HCT116 (cell line): ENCODE results near the gene HOXD9. TPM values are rescaled to one million over a fixed set of nuclear protein-coding genes. Genes with fewer than 3 reads are reported as not detected.

Experiments used
- ATAC-seq: fragments of 200-7000 bp; cut with Tn5 transposase; 2 replicates; pipeline ENCODE4 v1.9.1; 2020; ENCODE audit warnings: mild to moderate bottlenecking, moderate library complexity
- BruUV-seq: library from RNA; stranded (reverse); fragments of 400-500 nt; replicated peaks from 2 replicates; lab custom pipeline; 2021; lab: Mats Ljungman, UMichigan
- CTCF ChIA-PET: fragments of 300-600 bp; sonication (Branson Sonifier 250); formaldehyde crosslinking; loops from one replicate; lab custom pipeline; 2021; ENCODE audit warnings: antibody characterized with exemption; lab: Charles Lee
- POLR2A ChIA-PET: fragments of 300-600, 350-600 bp; sonication (Branson Sonifier 250); formaldehyde crosslinking; loops from one replicate; lab custom pipeline; 2021; ENCODE audit warnings: antibody characterized with exemption; lab: Charles Lee
- RAD21 ChIA-PET, 2 experiments: fragments of 300-600 bp; sonication (Branson Sonifier 250); formaldehyde crosslinking; loops; one replicate each; lab custom pipeline; 2023; ENCODE audit warnings: low total read pairs in 2 of 2; ENCODE audit not compliant: uncharacterized antibody in 2 of 2, unreplicated experiment in 2 of 2, low non-redundant PET in 1 of 2; lab: Charles Lee
- DNase-seq: peaks from one replicate; pipeline ENCODE4 v3.0.0-alpha.2; 2010; ENCODE audit warnings: low read depth, low spot score
- H2AFZ ChIP-seq: fragments of 200-600 bp; shearing (Covaris generic), sonication (generic); 2 replicates; pipeline ENCODE4 v1.6.1; 2017; ENCODE audit warnings: low read depth, mixed run types, mixed read lengths, antibody characterized with exemption, low read length; ENCODE audit not compliant: poor library complexity, severe bottlenecking
- H3K27ac ChIP-seq: 2 replicates; pipeline ENCODE4 v1.5.1; 2012; ENCODE audit warnings: low read depth, low read length
- H3K27me3 ChIP-seq: fragments of 200-600 bp; sonication (generic); 2 replicates; pipeline ENCODE4 v1.6.1; 2016; ENCODE audit warnings: mixed run types, low read length, mixed read lengths; ENCODE audit not compliant: insufficient read depth
- H3K36me3 ChIP-seq, 2 experiments: fragments of 200-500 bp in 1 of 2; fragments of 200-600 bp in 1 of 2; sonication (Bioruptor generic) in 1 of 2; sonication (generic) in 1 of 2; 2 replicates each; pipeline versions ENCODE4 v1.5.1 to v1.6.1; 2014 to 2016; ENCODE audit warnings: low read length in 2 of 2, inconsistent platforms in 1 of 2, mixed read lengths in 1 of 2, mixed run types in 1 of 2; ENCODE audit not compliant: insufficient read depth in 2 of 2, control insufficient read depth in 1 of 2
- H3K4me1 ChIP-seq, 2 experiments: fragments of 200-600 bp in 1 of 2; sonication (generic) in 1 of 2; 2 replicates each; pipeline versions ENCODE4 v1.5.1 to v1.6.1; 2012 to 2017; ENCODE audit warnings: low read length in 2 of 2, inconsistent platforms in 1 of 2, mild to moderate bottlenecking in 1 of 2, mixed read lengths in 1 of 2, mixed run types in 1 of 2, moderate library complexity in 1 of 2; ENCODE audit not compliant: insufficient read depth in 2 of 2, control insufficient read depth in 1 of 2
- H3K4me2 ChIP-seq: fragments of 200-600 bp; sonication (generic); 2 replicates; pipeline ENCODE4 v1.6.1; 2017; ENCODE audit warnings: mixed run types, low read length, mixed read lengths
- H3K4me3 ChIP-seq, 2 experiments: fragments of 200-600 bp in 1 of 2; sonication (generic) in 1 of 2; replicated peaks in 1 of 2; 2 replicates each; pipeline ENCODE4 v1.5.1; 2011 to 2016; ENCODE audit warnings: low read length in 2 of 2, control low read depth in 1 of 2, low read depth in 1 of 2, mild to moderate bottlenecking in 1 of 2, mixed read lengths in 1 of 2, mixed run types in 1 of 2
- H3K79me2 ChIP-seq: fragments of 200-600 bp; sonication (generic); 2 replicates; pipeline ENCODE4 v1.6.1; 2017; ENCODE audit warnings: mild to moderate bottlenecking, mixed run types, low read length, moderate library complexity, mixed read lengths; ENCODE audit not compliant: insufficient read depth
- H3K9ac ChIP-seq: fragments of 200-600 bp; sonication (generic); 2 replicates; pipeline ENCODE4 v1.6.1; 2016; ENCODE audit warnings: low read length, mixed read lengths
- H3K9me2 ChIP-seq: fragments of 200-600 bp; sonication (generic), shearing (Covaris generic); 2 replicates; pipeline ENCODE4 v1.6.1; 2017; ENCODE audit warnings: mixed run types, mild to moderate bottlenecking, moderate library complexity; ENCODE audit not compliant: insufficient read depth
- H3K9me3 ChIP-seq, 2 experiments: fragments of 200-500 bp in 1 of 2; fragments of 200-600 bp in 1 of 2; sonication (Bioruptor generic) in 1 of 2; sonication (generic) in 1 of 2; 2 replicates each; pipeline ENCODE4 v1.6.1; 2014 to 2017; ENCODE audit warnings: low read length in 2 of 2, mixed read lengths in 2 of 2, inconsistent platforms in 1 of 2, low read depth in 1 of 2, mild to moderate bottlenecking in 1 of 2, mixed run types in 1 of 2, moderate library complexity in 1 of 2; ENCODE audit not compliant: control insufficient read depth in 1 of 2, insufficient read depth in 1 of 2
- H4K20me1 ChIP-seq: fragments of 200-600 bp; sonication (generic), shearing (Covaris generic); 2 replicates; pipeline ENCODE4 v1.6.1; 2017; ENCODE audit warnings: mixed run types, mild to moderate bottlenecking, moderate library complexity; ENCODE audit not compliant: insufficient read depth
- CBX3 ChIP-seq: IDR thresholded peaks from 2 replicates; pipeline ENCODE4 v1.6.1; 2012; ENCODE audit warnings: low read depth
- CEBPB ChIP-seq: IDR thresholded peaks from 2 replicates; pipeline ENCODE4 v1.6.1; 2012; ENCODE audit warnings: low read depth
- EGR1 ChIP-seq: IDR thresholded peaks from 2 replicates; pipeline ENCODE4 v1.6.1; 2012; ENCODE audit warnings: low read depth
- ELF1 ChIP-seq: IDR thresholded peaks from 2 replicates; pipeline ENCODE4 v1.6.1; 2012; ENCODE audit warnings: low read depth, borderline replicate concordance
- EZH2 ChIP-seq: fragments of 200-600 bp; sonication (generic); IDR thresholded peaks from 2 replicates; pipeline ENCODE4 v1.6.1; 2017; ENCODE audit warnings: antibody characterized with exemption, mixed run types
- FOSL1 ChIP-seq: IDR thresholded peaks from 2 replicates; pipeline ENCODE4 v1.6.1; 2012; ENCODE audit warnings: low read depth
- JUND ChIP-seq: IDR thresholded peaks from 2 replicates; pipeline ENCODE4 v1.6.1; 2012
- POLR2A ChIP-seq: IDR thresholded peaks from 2 replicates; pipeline ENCODE4 v1.7.0; 2011; ENCODE audit warnings: borderline replicate concordance; ENCODE audit not compliant: insufficient read depth, insufficient read length; ENCODE audit errors: extremely low read depth
- POLR2AphosphoS5 ChIP-seq: IDR thresholded peaks from 2 replicates; pipeline ENCODE4 v1.6.1; 2011; ENCODE audit warnings: mild to moderate bottlenecking, low read depth, low read length, moderate library complexity
- RAD21 ChIP-seq: IDR thresholded peaks from 2 replicates; pipeline ENCODE4 v1.6.1; 2012; ENCODE audit warnings: low read depth, mild to moderate bottlenecking
- SIN3A ChIP-seq: IDR thresholded peaks from 2 replicates; pipeline ENCODE4 v1.6.1; 2012; ENCODE audit warnings: low read depth
- SP1 ChIP-seq: IDR thresholded peaks from 2 replicates; pipeline ENCODE4 v1.6.1; 2012; ENCODE audit warnings: low read depth
- SRF ChIP-seq: IDR thresholded peaks from 2 replicates; pipeline ENCODE4 v1.6.1; 2012; ENCODE audit warnings: low read depth
- TCF7L2 ChIP-seq: IDR thresholded peaks from 2 replicates; pipeline ENCODE4 v1.7.0; 2011; ENCODE audit warnings: borderline replicate concordance, inconsistent platforms; ENCODE audit not compliant: insufficient read depth, insufficient read length; ENCODE audit errors: extremely low read depth
- ZFX ChIP-seq: fragments of 450-650 bp; IDR thresholded peaks from 2 replicates; pipeline ENCODE4 v1.6.1; 2017
- ZNF274 ChIP-seq: fragments of 200-500 bp; sonication (Bioruptor generic); IDR thresholded peaks from 2 replicates; pipeline ENCODE4 v1.6.1; 2014; ENCODE audit warnings: mild to moderate bottlenecking, low read depth, low read length, inconsistent platforms
- intact Hi-C: fragments of 100-400 bp; cut with micrococcal nuclease; formaldehyde crosslinking; loops from 2 replicates; pipeline ENCODE4 v1.10.0; 2022
- total RNA-seq: library from RNA; stranded (reverse); gene quantifications from one replicate; pipeline ENCODE4 v1.2.1, GENCODE V29; 2021; ENCODE audit not compliant: unreplicated experiment
- TF ChIP-seq, protein P1 (sequence below): IDR thresholded peaks from 2 replicates; pipeline ENCODE4 v1.6.1; 2012; ENCODE audit warnings: low read depth
- TF ChIP-seq, protein P2 (sequence below): IDR thresholded peaks from 2 replicates; pipeline ENCODE4 v1.6.1; 2012
- TF ChIP-seq, protein P3 (sequence below), 3 experiments: fragments of 200-600 bp in 1 of 3; sonication (generic) in 1 of 3; IDR thresholded peaks in 2 of 3; conservative IDR thresholded peaks in 1 of 3; 2 replicates each; pipeline ENCODE4 v1.5.1; 2012 to 2017; ENCODE audit warnings: low read depth in 2 of 3, low read length in 2 of 3, antibody characterized with exemption in 1 of 3, borderline replicate concordance in 1 of 3, control low read depth in 1 of 3, mild to moderate bottlenecking in 1 of 3, mixed read lengths in 1 of 3, mixed run types in 1 of 3, moderate library complexity in 1 of 3; ENCODE audit not compliant: insufficient read depth in 1 of 3
- TF ChIP-seq, protein P4 (sequence below): IDR thresholded peaks from 2 replicates; pipeline ENCODE4 v1.6.1; 2012

Gene HOXD9
- total RNA-seq, 1 experiment from 2014 or later = not detected

DNA sequence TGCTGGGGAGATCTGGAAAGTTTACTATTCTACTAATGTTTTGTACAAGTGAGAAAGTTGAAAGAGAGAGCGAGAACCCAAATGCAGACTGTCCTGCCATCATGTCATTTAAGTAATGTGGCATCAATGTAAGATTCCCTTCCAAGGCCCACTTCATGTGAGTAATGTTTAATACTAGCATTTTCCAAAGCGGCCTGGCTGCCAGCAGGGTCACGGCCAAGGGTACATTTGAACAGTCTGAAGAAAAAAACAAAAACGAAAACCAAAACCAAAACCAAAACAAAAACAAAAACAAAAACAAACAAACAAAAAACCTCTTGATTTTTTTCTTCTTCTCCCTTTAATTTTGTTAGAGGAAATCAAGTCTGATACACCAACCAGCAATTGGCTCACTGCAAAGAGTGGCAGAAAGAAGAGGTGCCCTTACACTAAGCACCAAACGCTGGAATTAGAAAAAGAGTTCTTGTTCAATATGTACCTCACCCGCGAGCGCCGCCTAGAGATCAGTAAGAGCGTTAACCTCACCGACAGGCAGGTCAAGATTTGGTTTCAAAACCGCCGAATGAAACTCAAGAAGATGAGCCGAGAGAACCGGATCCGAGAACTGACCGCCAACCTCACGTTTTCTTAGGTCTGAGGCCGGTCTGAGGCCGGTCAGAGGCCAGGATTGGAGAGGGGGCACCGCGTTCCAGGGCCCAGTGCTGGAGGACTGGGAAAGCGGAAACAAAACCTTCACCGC, 3.7 kb upstream of the HOXD9 start:
- no peaks in the 10 kb centered on the region for H3K79me2 ChIP-seq
- no peaks in the 10 kb centered on the region for H3K27me3 ChIP-seq
- H3K9ac ChIP-seq = peak overlapping the region; percentile 34; the same call in 1 of the 2 replicates
- DNase-seq (peak; percentile 69), ATAC-seq (peak; percentile 85)
- intact Hi-C loops = no loop called here
- no peaks in the 10 kb centered on the region for H4K20me1 ChIP-seq
- CTCF ChIA-PET = no interaction called here
- peak overlapping the region; percentile 81 for H2AFZ ChIP-seq
- POLR2A ChIA-PET = no interaction called here
- no TSS peak for BruUV-seq
- no peaks in the 10 kb centered on the region for H3K9me2 ChIP-seq
- no peak overlapping the region for H3K27ac ChIP-seq
- RAD21 ChIA-PET = no interaction called here
- H3K9me3 ChIP-seq = no peaks in the 10 kb centered on the region
- H3K4me3 ChIP-seq = peak overlapping the region; percentile 35 to 51
- H3K36me3 ChIP-seq = no peaks in the 10 kb centered on the region
- peaks cover 0 to 5% of the 10 kb centered on the region in 2 experiments; a peak in 1 of 4 replicates for H3K4me1 ChIP-seq
- peak overlapping the region; percentile 83 for H3K4me2 ChIP-seq
- no peak for TF ChIP-seq POLR2AphosphoS5
- TF ChIP-seq CEBPB = 0 out of 2 replicates have a peak, but pooled peaks have one; percentile 13
- TF ChIP-seq JUND = no peak
- TF ChIP-seq EZH2 = no peak
- TF ChIP-seq FOSL1 = no peak
- no peak for TF ChIP-seq EGR1
- TF ChIP-seq RAD21 = peak; percentile 43
- no peak for TF ChIP-seq SP1
- TF ChIP-seq, protein P1, sequence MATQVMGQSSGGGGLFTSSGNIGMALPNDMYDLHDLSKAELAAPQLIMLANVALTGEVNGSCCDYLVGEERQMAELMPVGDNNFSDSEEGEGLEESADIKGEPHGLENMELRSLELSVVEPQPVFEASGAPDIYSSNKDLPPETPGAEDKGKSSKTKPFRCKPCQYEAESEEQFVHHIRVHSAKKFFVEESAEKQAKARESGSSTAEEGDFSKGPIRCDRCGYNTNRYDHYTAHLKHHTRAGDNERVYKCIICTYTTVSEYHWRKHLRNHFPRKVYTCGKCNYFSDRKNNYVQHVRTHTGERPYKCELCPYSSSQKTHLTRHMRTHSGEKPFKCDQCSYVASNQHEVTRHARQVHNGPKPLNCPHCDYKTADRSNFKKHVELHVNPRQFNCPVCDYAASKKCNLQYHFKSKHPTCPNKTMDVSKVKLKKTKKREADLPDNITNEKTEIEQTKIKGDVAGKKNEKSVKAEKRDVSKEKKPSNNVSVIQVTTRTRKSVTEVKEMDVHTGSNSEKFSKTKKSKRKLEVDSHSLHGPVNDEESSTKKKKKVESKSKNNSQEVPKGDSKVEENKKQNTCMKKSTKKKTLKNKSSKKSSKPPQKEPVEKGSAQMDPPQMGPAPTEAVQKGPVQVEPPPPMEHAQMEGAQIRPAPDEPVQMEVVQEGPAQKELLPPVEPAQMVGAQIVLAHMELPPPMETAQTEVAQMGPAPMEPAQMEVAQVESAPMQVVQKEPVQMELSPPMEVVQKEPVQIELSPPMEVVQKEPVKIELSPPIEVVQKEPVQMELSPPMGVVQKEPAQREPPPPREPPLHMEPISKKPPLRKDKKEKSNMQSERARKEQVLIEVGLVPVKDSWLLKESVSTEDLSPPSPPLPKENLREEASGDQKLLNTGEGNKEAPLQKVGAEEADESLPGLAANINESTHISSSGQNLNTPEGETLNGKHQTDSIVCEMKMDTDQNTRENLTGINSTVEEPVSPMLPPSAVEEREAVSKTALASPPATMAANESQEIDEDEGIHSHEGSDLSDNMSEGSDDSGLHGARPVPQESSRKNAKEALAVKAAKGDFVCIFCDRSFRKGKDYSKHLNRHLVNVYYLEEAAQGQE = no peak
- TF ChIP-seq POLR2A = no peak
- no peak for TF ChIP-seq ZNF274
- TF ChIP-seq SIN3A = no peak
- TF ChIP-seq, protein P2, sequence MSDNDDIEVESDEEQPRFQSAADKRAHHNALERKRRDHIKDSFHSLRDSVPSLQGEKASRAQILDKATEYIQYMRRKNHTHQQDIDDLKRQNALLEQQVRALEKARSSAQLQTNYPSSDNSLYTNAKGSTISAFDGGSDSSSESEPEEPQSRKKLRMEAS = no peak
- no peak for TF ChIP-seq SRF
- TF ChIP-seq, protein P3, sequence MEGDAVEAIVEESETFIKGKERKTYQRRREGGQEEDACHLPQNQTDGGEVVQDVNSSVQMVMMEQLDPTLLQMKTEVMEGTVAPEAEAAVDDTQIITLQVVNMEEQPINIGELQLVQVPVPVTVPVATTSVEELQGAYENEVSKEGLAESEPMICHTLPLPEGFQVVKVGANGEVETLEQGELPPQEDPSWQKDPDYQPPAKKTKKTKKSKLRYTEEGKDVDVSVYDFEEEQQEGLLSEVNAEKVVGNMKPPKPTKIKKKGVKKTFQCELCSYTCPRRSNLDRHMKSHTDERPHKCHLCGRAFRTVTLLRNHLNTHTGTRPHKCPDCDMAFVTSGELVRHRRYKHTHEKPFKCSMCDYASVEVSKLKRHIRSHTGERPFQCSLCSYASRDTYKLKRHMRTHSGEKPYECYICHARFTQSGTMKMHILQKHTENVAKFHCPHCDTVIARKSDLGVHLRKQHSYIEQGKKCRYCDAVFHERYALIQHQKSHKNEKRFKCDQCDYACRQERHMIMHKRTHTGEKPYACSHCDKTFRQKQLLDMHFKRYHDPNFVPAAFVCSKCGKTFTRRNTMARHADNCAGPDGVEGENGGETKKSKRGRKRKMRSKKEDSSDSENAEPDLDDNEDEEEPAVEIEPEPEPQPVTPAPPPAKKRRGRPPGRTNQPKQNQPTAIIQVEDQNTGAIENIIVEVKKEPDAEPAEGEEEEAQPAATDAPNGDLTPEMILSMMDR (IDR thresholded peaks at IDR 0.05 in 2 of 3, conservative IDR thresholded peaks at IDR 0.05 in 1 of 3; ENCODE audit: borderline replicate concordance in 1 of 3, insufficient read depth in 1 of 3, low read depth in 2 of 3, low read length in 2 of 3) = peak; percentile 59 to 76 (median 73); a peak in 5 of 6 replicates
- TF ChIP-seq ZFX = no peak
- peak; percentile 36 for TF ChIP-seq TCF7L2
- TF ChIP-seq ELF1 = no peak
- TF ChIP-seq, protein P4, sequence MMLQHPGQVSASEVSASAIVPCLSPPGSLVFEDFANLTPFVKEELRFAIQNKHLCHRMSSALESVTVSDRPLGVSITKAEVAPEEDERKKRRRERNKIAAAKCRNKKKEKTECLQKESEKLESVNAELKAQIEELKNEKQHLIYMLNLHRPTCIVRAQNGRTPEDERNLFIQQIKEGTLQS = no peak
- TF ChIP-seq CBX3 = no peak
